ENCODE results near the gene SEL1L3.
"Not testable (repeated sequence)": the region's sequence is repeated elsewhere in the genome, so short reads cannot be mapped to it uniquely, and the experiment has no call there.

SEL1L3 gene

GRCh38 chr4:25862411-25863346, at the start of gene SEL1L3:
TSS of gene SEL1L3 (minus strand) at chr4:25862988. CDS start at chr4:25862836, 152 bp downstream.
- DNase-seq (ENCODE audit: low spot score) = no peak

- no peak for DNase-seq (ENCODE audit: low spot score)
Observed at GRCh38 chr4:25911356-25911755, 48.6 kb upstream of the SEL1L3 start.

- DNase-seq (ENCODE audit: low spot score) = peak; percentile 57
Observed at GRCh38 chr4:25908491-25908901, 45.7 kb upstream of the SEL1L3 start.

- not testable (repeated sequence) for DNase-seq (ENCODE audit: low spot score)
Observed at GRCh38 chr4:25906113-25906512, 43.3 kb upstream of the SEL1L3 start.

GRCh38 chr4:25905371-25905770, 42.6 kb upstream of the SEL1L3 start:
- no peak for DNase-seq (ENCODE audit: low spot score)

- DNase-seq (ENCODE audit: low spot score) = no peak
Observed at GRCh38 chr4:25904748-25905082, 41.9 kb upstream of the SEL1L3 start.

GRCh38 chr4:25903900-25904747, 41.3 kb upstream of the SEL1L3 start:
- no peak for DNase-seq (ENCODE audit: low spot score)

- DNase-seq (ENCODE audit: low spot score) = no peak
Observed at GRCh38 chr4:25901030-25901430, 38.2 kb upstream of the SEL1L3 start.

GRCh38 chr4:25900310-25900709, 37.5 kb upstream of the SEL1L3 start:
- no peak for DNase-seq (ENCODE audit: low spot score)

- DNase-seq (ENCODE audit: low spot score) = no peak
Observed at GRCh38 chr4:25896776-25897539, 34.2 kb upstream of the SEL1L3 start.

- DNase-seq (ENCODE audit: low spot score) = no peak
Observed at GRCh38 chr4:25892796-25893195, 30.0 kb upstream of the SEL1L3 start.

GRCh38 chr4:25890571-25891485, 28.0 kb upstream of the SEL1L3 start:
- peak; percentile 5 for DNase-seq (ENCODE audit: low spot score)

- no peak for DNase-seq (ENCODE audit: low spot score)
Observed at GRCh38 chr4:25889589-25890503, 27.1 kb upstream of the SEL1L3 start.

GRCh38 chr4:25888781-25889180, 26.0 kb upstream of the SEL1L3 start:
- no peak for DNase-seq (ENCODE audit: low spot score)

GRCh38 chr4:25884031-25884782, 21.4 kb upstream of the SEL1L3 start:
- no peak for DNase-seq (ENCODE audit: low spot score)

GRCh38 chr4:25883565-25883964, 20.8 kb upstream of the SEL1L3 start:
- no peak for DNase-seq (ENCODE audit: low spot score)

GRCh38 chr4:25882226-25882625, 19.4 kb upstream of the SEL1L3 start:
- no peak for DNase-seq (ENCODE audit: low spot score)

- no peak for DNase-seq (ENCODE audit: low spot score)
Observed at GRCh38 chr4:25881193-25881592, 18.4 kb upstream of the SEL1L3 start.

GRCh38 chr4:25879991-25880651, 17.3 kb upstream of the SEL1L3 start:
- DNase-seq (ENCODE audit: low spot score) = no peak

All from globus pallidus (tissue), 1 donor.